Right ventricle myocardium superior (tissue), 1 donor: ENCODE data around the gene KRTAP4-7. TPM values are rescaled to one million over a fixed set of nuclear protein-coding genes. Genes with fewer than 3 reads are reported as not detected.
"Not testable (repeated sequence)": the region's sequence is repeated elsewhere in the genome, so short reads cannot be mapped to it uniquely, and the experiment has no call there.

Experiments used
- ATAC-seq: fragments of 200-7000 bp; cut with Tn5 transposase; one replicate; pipeline ENCODE4 v1.9.1; 2020; ENCODE audit warnings: mild to moderate bottlenecking; ENCODE audit not compliant: poor library complexity
- DNase-seq: peaks from one replicate; pipeline ENCODE4 v3.0.0-alpha.2; 2020
- intact Hi-C: fragments of 100-400 bp; cut with DNase I; formaldehyde crosslinking; loops from one replicate; pipeline ENCODE4 v1.11.2; 2022
- long read RNA-seq: library from polyadenylated mRNA; unstranded; transcript quantifications from one replicate; pipeline ENCODE4 v2.0.0, GENCODE V29; 2021
- total RNA-seq: library from RNA; stranded (reverse); fragmentation: NEBNext Ultra II Directional; extraction: Animal tissue kit (Norgen Biotek cat#: 25700); gene quantifications from one replicate; pipeline ENCODE4 v1.2.1, GENCODE V29; 2021
- donor health status: DM: no; HTN: yes; CAD: no; lungs with severe emphysema.

The KRTAP4-7 gene
- not detected for total RNA-seq
- long read RNA-seq, result 0 reads

DNA sequence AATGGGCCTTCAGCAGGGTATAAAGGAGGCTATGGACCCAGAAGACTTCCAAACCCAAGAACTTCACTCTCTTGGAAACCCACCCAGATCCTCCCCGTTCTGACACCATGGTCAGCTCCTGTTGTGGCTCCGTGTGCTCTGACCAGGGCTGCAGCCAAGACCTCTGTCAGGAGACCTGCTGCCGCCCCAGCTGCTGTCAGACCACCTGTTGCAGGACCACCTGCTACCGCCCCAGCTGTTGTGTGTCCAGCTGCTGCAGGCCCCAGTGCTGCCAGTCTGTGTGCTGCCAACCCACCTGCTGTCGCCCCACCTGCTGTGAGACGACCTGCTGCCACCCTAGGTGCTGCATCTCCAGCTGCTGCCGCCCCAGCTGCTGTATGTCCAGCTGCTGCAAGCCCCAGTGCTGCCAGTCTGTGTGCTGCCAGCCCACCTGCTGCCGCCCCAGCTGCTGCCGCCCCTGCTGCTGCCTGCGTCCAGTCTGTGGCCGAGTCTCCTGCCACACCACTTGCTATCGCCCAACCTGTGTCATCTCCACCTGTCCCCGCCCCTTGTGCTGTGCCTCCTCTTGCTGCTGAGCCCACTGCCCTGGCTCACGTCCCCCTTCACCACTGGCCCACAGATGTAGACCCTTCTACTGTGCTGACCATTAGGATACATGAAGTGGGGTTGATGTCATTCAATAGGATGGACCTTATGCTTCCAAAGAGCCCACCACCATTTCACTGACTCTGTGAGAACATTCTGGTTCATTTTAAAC, at the start of gene KRTAP4-7:
TSS of gene KRTAP4-7 (plus strand) at position 51 of the 757 bp plus-strand sequence. CDS start at position 108, 57 bp downstream.
- intact Hi-C loops, ATAC-seq: not testable (repeated sequence)

DNA sequence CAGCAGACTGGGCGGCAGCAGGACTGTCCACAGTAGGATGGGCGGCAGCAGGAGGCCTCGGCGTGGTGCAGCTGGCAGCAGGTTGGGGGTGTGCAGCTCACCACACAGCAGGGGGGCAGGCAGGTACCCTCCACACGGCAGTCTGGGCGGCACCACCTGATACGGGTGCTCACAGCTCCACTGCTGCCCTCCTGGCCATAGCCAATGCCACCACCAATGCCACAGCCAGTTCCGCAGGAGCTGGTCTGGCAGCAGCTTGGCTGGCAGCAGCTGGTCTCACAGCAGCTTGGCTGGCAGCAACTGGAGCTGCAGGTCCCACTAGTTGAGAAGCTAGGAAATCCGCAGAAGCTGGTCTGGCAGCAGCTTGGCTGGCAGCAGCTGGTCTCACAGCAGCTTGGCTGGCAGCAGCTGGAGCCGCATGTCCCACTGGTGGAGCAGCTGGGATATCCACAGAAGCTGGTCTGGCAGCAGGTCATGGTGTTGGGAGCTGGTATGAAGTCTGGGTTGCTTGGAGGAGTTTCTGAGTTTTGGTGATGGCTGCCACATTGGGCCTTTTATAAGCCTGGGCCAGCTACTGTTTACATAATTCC, 49.5 kb upstream of the KRTAP4-7 start, which contains the start of gene KRTAP1-3:
TSS of gene KRTAP1-3 (minus strand) at position 529 of the 590 bp plus-strand sequence. CDS start at position 476, 53 bp downstream.
- ATAC-seq, intact Hi-C loops, DNase-seq: not testable (repeated sequence)

More for the DNA sequence above, at the start of gene KRTAP4-7:
- DNase-seq, result not testable (repeated sequence)

DNA sequence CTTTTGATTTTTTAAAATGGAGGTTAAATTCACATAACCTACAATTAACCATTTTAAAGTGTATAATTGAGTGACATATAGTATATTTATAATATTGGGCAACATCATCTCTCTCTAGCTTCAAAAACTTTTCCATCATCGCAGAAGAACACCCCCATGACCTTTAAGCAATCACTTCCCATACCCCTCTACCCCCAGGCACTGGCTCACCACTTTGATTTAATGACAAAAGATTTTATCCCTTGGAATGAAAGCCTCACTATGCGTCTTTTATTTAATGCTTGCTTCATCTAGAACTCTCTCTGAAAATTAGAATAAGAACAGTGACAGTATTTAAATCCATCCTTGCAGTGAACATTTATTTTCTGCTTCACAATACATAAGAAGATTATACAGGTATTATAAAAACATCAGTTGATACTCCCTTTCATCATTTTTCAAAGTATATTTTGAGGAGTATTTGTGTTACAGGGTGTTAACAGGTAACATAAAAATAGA, 46.0 kb upstream of the KRTAP4-7 start:
- intact Hi-C loops, result no loop called here
- ATAC-seq, result no peak
- DNase-seq, result no peak

DNA sequence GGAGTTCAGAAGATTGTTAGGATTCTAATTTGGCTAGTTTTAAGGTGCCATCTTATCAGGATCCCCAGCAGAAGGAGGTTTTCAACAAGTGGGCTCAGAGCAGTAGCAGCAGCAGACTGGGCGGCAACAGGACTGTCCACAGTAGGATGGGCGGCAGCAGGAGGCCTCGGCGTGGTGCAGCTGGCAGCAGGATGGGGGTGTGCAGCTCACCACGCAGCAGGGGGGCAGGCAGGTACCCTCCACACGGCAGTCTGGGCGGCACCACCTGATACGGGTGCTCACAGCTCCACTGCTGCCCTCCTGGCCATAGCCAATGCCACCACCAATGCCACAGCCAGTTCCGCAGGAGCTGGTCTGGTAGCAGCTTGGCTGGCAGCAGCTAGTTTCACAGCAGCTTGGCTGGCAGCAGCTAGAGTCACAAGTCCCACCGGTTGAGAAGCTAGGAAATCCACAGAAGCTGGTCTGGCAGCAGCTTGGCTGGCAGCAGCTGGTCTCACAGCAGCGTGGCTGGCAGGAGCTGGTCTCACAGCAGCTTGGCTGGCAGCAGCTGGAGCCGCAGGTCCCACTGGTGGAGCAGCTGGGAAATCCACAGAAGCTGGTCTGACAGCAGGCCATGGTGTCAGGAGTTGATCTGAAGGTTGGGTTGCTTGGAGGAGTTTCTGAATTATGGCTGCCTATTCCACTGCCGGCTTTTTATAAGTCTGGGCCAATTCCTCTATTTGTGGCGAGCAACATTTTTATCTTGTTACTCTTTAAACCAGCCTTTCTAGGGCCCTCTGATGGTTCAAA, 43.0 kb upstream of the KRTAP4-7 start, which contains the start of gene KRTAP1-1:
TSS of gene KRTAP1-1 (minus strand) at position 668 of the 789 bp plus-strand sequence. CDS start at position 615, 53 bp downstream.
- intact Hi-C loops, DNase-seq, ATAC-seq: not testable (repeated sequence)

DNA sequence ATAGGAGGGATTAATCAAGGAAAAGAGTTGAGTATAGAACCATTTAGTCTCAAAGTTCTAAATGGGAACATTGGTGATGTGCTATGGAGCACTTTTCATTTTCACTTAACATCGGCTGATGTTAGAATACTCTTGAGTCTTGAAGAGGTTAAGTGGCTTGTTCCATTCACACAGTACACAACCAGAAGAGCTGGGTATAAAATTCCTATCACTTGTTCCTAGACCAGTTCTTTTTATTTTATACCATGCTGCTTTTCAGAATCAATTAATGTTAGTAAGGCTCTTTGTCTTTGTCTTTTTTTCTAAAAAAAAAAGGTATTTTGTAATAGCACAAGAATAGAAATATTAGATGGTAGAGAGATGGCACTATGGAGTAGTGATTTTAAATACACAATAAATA, 41.0 kb upstream of the KRTAP4-7 start:
- intact Hi-C loops, result no loop called here
- ATAC-seq, result no peak
- no peak for DNase-seq

DNA sequence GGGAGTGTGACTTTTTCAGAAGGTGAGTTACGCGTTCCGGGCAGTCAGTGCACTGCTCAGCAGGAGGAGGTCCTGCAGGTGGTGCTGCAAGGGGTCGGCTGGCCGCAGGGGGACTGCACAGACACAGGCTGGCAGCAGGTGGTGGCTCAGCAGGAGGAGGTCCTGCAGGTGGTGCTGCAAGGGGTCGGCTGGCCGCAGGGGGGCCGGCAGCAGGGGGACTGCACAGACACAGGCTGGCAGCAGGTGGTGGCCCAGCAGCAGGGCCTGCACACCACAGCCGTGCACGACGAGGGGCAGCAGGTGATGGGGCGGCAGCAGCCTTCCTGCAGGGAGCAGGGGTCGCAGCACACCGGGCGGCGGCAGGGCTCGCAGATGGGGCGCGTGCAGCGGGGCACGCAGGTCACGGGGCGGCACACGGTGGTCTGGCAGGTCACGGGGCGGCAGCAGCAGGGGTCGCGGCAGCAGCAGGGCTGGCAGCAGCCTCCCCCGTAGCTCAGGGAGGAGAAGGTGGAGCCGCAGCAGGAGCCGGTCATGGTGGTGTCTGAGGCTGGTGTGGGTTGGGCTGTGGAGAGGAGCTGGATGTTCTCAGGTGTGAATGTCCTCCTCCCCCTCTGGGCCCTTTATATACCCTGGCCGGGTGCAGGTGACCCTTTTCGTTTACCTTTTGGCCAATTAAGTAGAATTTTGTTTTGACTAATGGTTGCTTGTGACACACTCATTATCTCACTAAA, 37.0 kb upstream of the KRTAP4-7 start, which contains the start of gene KRTAP2-1:
TSS of gene KRTAP2-1 (minus strand) at position 582 of the 731 bp plus-strand sequence. CDS start at position 533, 49 bp downstream.
- ATAC-seq, intact Hi-C loops, DNase-seq: not testable (repeated sequence)

DNA sequence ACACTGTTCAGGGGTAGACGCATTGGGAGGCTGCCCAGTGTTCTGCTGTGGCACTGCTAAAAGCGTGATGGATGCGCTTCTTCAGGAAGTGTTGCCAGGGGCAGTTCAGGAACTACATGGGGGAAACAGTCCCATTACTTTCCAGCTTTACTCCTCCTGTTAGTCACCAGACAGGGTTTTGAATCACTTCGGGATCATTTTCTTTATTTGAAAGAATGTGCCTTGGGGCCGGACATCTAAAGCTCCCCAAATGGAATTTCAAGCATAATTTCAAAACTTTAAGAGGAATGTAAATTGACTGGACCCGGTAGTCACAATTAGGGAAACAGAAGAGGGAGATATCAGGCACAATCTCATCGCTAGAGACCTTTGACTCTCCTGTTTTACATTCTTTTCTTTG, 35.5 kb upstream of the KRTAP4-7 start:
- DNase-seq, result no peak
- ATAC-seq, result no peak
- intact Hi-C loops, result no loop called here

DNA sequence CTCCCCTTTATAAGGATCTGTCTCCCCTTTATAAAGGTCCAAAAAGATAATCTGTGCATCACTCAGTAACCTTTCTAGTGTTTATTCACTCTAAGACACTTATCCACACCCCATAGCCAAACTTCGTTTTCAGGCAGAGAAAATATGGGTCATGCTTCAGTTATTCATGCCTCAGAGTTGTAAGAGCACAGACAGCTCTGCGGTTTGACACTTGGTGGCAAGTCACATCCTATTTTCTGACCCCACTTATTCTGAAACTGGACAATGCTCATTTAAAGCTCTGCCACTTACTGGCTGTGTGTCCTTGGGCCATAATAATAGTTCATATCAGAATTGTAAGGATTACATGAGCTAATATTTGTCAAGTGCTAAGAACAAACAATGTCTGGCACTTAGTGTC, 34.8 kb upstream of the KRTAP4-7 start:
- no peak for ATAC-seq
- intact Hi-C loops, result no loop called here
- no peak for DNase-seq

DNA sequence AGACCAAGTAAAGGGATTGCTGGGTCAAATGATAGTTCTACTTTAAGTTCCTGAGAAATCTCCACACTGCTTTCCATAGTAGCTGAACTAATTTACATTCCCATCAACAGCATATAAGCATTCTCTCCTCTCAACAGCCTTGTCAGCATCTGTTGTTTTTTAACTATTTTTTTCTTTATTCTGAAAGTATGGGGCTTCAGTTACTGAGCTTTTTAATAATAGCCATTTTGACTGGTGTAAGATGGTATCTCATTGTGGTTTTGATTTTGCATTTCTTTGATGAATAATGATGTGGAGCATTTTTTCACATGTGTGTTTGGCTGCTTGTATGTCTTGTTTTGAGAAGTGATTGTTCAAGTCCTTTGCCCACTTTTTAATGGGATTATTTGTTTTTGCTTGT, 31.4 kb upstream of the KRTAP4-7 start:
- intact Hi-C loops, result no loop called here
- ATAC-seq, result no peak

DNA sequence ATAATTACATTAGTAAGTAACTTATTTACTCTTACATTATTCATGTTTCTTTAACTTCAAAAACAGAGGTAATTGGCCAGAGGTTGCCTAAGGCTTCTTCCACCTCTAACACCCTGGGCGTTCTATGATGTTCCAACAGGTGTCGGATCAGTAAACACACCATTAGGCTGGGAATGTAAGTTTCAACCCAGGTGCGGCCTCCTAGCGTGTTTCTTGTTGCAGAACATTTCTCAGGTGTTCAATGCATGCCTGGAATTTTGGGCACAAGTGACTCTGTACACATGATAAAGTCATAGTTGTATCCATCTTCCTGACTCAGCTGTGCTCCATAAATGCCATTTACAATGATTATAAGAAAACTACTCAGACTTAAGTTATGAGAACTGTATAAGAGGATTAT, 29.9 kb upstream of the KRTAP4-7 start:
- no peak for DNase-seq
- ATAC-seq, result no peak
- intact Hi-C loops, result no loop called here

More for the DNA sequence above, 31.4 kb upstream of the KRTAP4-7 start:
- DNase-seq, result no peak

DNA sequence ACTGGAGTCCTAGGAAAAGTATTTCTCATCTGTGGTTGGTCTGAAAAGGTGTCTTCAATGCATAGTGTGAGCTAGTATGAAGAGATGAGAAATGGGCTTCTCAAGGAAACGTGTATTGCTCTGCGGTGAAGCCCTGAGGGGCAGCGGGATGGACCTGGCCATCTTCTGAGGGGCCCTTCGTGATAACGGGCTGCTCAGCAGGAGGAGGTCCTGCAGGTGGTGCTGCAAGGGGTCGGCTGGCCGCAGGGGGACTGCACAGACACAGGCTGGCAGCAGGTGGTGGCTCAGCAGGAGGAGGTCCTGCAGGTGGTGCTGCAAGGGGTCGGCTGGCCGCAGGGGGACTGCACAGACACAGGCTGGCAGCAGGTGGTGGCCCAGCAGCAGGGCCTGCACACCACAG, 29.4 kb upstream of the KRTAP4-7 start:
- intact Hi-C loops, DNase-seq, ATAC-seq: not testable (repeated sequence)

DNA sequence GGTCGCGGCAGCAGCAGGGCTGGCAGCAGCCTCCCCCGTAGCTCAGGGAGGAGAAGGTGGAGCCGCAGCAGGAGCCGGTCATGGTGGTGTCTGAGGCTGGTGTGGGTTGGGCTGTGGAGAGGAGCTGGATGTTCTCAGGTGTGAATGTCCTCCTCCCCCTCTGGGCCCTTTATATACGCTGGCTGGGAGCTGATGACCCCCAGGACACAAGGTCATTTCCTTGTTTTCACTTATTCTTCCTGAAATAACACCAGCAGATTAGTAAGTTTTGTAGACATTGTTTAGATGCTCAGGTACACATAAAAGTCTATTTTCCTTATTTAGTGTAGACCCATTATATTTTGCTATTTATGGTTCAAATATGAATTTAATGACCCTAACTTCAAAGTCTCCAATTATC, 28.8 kb upstream of the KRTAP4-7 start, which contains the start of gene KRTAP2-2:
TSS of gene KRTAP2-2 (minus strand) at position 101 of the 400 bp plus-strand sequence. CDS start at position 82, 19 bp downstream.
- DNase-seq, ATAC-seq, intact Hi-C loops: not testable (repeated sequence)

DNA sequence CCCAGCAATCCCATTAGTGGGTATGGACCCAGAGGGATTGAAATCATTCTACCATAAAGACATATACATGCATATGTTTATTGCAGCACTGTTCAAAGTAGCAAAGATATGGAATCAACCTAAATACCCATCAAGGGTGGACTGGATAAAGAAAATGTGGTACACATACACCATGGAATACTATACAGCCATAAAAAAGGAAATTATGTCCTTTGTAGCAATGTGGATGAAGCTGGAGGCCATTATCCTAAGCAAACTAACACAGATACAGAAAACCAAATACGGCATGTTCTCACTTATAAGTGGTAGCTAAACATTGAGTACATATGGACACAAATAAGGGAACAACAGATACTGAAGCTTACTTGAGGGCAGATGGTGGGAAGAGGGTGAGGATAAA, 26.4 kb upstream of the KRTAP4-7 start:
- intact Hi-C loops, result no loop called here
- no peak for ATAC-seq
- no peak for DNase-seq

DNA sequence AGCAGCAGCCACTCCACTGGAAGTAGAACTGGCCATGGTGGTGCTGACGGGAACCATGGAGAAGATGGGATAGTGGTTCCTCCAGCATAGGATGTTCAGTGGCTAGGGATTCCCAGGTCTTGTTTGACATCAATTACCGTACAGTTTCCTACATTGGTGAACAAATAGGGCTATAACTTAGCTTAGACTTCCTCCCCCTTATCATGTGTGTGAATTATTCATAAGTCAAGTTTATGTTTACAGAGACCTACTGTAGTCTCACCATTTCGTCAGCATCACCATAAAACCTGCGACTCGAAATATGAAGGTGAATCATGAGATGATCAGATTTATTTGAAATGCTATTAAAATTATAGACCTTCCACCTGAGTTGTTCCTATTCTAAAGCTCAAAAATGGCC, 25.2 kb upstream of the KRTAP4-7 start:
- intact Hi-C loops, result no loop called here
- ATAC-seq (no peak), DNase-seq (no peak)

DNA sequence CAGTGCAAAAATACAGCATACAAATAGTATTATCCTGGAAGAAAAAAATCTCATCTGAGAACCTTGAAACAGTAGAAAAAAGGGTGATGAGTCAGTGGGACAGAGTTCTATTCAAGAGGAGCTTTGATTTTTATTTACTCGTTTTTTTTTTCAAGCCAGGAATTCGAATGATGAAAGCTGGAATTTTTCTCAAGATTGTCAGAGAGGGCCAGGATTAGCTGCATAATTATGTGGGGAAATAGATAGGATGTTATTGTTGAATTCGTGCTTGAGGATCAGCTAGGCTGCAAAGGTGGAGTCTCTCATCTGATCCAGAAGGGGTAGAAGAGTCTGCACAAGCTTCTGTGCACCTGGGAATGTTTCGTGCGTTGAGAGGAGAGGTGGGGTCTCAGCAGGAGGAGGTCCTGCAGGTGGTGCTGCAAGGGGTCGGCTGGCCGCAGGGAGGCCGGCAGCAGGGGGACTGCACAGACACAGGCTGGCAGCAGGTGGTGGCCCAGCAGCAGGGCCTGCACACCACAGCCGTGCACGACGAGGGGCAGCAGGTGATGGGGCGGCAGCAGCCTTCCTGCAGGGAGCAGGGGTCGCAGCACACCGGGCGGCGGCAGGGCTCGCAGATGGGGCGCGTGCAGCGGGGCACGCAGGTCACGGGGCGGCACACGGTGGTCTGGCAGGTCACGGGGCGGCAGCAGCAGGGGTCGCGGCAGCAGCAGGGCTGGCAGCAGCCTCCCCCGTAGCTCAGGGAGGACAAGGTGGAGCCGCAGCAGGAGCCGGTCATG, 24.5 kb upstream of the KRTAP4-7 start:
- intact Hi-C loops, result not testable (repeated sequence)

DNA sequence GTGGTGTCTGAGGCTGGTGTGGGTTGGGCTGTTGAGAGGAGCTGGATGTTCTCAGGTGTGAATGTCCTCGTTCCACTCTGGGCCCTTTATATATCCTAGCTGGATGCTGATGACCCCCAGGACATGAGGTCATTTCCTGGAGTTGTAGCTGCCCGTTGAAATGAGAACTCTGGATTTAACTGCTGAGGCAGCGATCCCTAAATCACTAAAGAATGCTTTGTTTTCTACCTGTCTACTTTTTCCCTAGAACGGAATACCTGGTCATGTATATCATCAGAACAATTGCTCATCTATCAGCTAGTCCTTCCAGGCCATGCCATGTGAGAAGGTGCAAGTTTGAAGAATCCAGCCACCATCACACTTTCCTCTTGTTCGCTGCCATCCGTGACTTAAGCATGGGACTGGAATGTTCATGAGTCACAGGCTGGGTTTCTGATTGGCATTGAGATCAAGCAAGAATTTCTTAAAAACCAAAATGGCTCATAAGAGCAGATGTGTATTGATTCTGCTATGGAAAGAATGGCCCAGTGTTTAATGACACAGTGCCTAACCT, 23.8 kb upstream of the KRTAP4-7 start, which contains the start of gene KRTAP2-3:
TSS of gene KRTAP2-3 (minus strand) at position 63 of the 553 bp plus-strand sequence. CDS start 64 bp downstream, outside the sequence.
- intact Hi-C loops, result no loop called here
- DNase-seq, result no peak
- no peak for ATAC-seq

More for the DNA sequence above, 24.5 kb upstream of the KRTAP4-7 start:
- DNase-seq, ATAC-seq: not testable (repeated sequence)

DNA sequence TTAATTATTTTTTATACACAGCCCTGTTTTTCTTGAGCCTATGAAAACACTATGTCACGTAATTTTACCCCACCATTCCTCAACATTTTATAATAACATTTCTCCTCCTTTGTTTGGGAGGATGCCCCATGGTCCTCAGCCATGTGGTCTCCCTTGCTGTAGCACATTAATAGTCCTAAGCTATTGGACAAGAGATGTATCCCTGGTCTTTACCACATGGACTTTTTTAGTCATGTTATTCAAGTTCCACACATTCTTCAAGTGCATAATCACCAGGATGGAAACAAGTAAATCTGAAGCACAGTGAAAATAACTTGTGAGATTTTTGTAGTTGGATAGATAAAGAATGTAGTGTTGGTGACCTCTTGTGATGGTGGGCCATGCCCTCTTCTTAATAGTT, 22.0 kb upstream of the KRTAP4-7 start:
- intact Hi-C loops, result no loop called here
- DNase-seq (no peak), ATAC-seq (no peak)
